Measurements from ENCODE around the gene MYL7.

- no peak for TF ChIP-seq YY1 (IDR thresholded peaks at IDR 0.05; ENCODE audit: insufficient read depth, insufficient read length)
- no peak for TF ChIP-seq SUZ12 (IDR thresholded peaks at IDR 0.05; ENCODE audit: extremely low read depth, insufficient read depth, insufficient read length)
- TF ChIP-seq ZNF274 (IDR thresholded peaks at IDR 0.05; ENCODE audit: low read depth, low read length): no peak
Observed at GRCh38 chr7:44139311-44140010, 1.7 kb downstream of the MYL7 start.
